Endothelial cell of umbilical vein (primary cell): ENCODE data around the gene CD200R1.

Experiments
- CTCF ChIP-seq, 2 donors: IDR thresholded peaks; 1 replicate in 1 of 2; 2 replicates in 1 of 2; pipeline ENCODE4 v1.5.1; 2011; ENCODE audit warnings: low read length in 2 of 2, mild to moderate bottlenecking in 2 of 2, moderate library complexity in 2 of 2, control low read depth in 1 of 2, inconsistent platforms in 1 of 2, low read depth in 1 of 2; ENCODE audit not compliant: insufficient read depth in 1 of 2; ENCODE audit errors: extremely low read depth in 1 of 2
- EZH2 ChIP-seq: IDR thresholded peaks from 2 replicates; pipeline ENCODE4 v1.6.1; 2012; ENCODE audit warnings: borderline replicate concordance, low read depth, mild to moderate bottlenecking, moderate library complexity, low read length, inconsistent platforms; ENCODE audit not compliant: severe bottlenecking
- JUN ChIP-seq: IDR thresholded peaks from 2 replicates; pipeline ENCODE4 v1.6.1; 2011; ENCODE audit warnings: borderline replicate concordance, low read depth; ENCODE audit not compliant: insufficient read length, insufficient read depth
- MYC ChIP-seq: IDR thresholded peaks from one replicate; pipeline ENCODE4 v1.6.1; 2011; ENCODE audit warnings: mild to moderate bottlenecking, low read depth, low read length
- POLR2A ChIP-seq: IDR thresholded peaks from 2 replicates; pipeline ENCODE4 v1.6.1; 2012; ENCODE audit warnings: low read depth, mild to moderate bottlenecking, control low read depth, low read length
- POLR2AphosphoS5 ChIP-seq: IDR thresholded peaks from 2 replicates; pipeline ENCODE4 v1.6.1; 2012; ENCODE audit warnings: low read depth, mild to moderate bottlenecking, control low read depth, low read length, moderate library complexity; ENCODE audit not compliant: insufficient read depth
- TF ChIP-seq, protein P1 (sequence below): IDR thresholded peaks from 2 replicates; pipeline ENCODE4 v1.6.1; 2011; ENCODE audit not compliant: insufficient read depth, insufficient read length

- TF ChIP-seq JUN, result no peak
- no peak for TF ChIP-seq POLR2A
- no peak for TF ChIP-seq CTCF (IDR thresholded peaks at IDR 0.05; ENCODE audit: extremely low read depth in 1 of 2, insufficient read depth in 1 of 2, low read depth in 1 of 2, low read length in 2 of 2)
- no peak for TF ChIP-seq POLR2AphosphoS5
- TF ChIP-seq, protein P1, sequence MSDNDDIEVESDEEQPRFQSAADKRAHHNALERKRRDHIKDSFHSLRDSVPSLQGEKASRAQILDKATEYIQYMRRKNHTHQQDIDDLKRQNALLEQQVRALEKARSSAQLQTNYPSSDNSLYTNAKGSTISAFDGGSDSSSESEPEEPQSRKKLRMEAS, result no peak
- no peak for TF ChIP-seq MYC
- TF ChIP-seq EZH2, result no peak
Measured at GRCh38 chr3:112897791-112898190, 77.1 kb downstream of the CD200R1 start.
